ENCODE results near the gene CANT1.
"Not testable (repeated sequence)": the region's sequence is repeated elsewhere in the genome, so short reads cannot be mapped to it uniquely, and the experiment has no call there.

The CANT1 gene

GRCh38 chr17:78963378-78963777 is 46.2 kb downstream of the CANT1 start:
- Histone ChIP-seq H3K36me3 (ENCODE audit: control insufficient read depth, low read depth, low read length) (no peaks in the 10 kb centered on the region), H3K9ac (ENCODE audit: low read length) (no peak overlapping the region), H3K9me3 (ENCODE audit: control insufficient read depth, low read depth, low read length) (no peaks in the 10 kb centered on the region), H3K27me3 (ENCODE audit: control insufficient read depth, insufficient read depth, low read length) (no peaks in the 10 kb centered on the region), H3K4me1 (ENCODE audit: control insufficient read depth, low read depth, low read length) (no peaks in the 10 kb centered on the region), H3K27ac (ENCODE audit: low read length) (no peak overlapping the region), H3K4me3 (ENCODE audit: low read length) (no peak overlapping the region)

GRCh38 chr17:78962984-78963348 is 46.6 kb downstream of the CANT1 start:
- H3K27ac ChIP-seq (ENCODE audit: low read length): not testable (repeated sequence)

GRCh38 chr17:78962345-78962983 is 47.1 kb downstream of the CANT1 start:
- Histone ChIP-seq H3K27me3 (ENCODE audit: control insufficient read depth, insufficient read depth, low read length) (no peaks in the 10 kb centered on the region), H3K9ac (ENCODE audit: low read length) (no peak overlapping the region), H3K27ac (ENCODE audit: low read length) (no peak overlapping the region), H3K9me3 (ENCODE audit: control insufficient read depth, low read depth, low read length) (no peaks in the 10 kb centered on the region), H3K4me1 (ENCODE audit: control insufficient read depth, low read depth, low read length) (no peaks in the 10 kb centered on the region), H3K36me3 (ENCODE audit: control insufficient read depth, low read depth, low read length) (no peaks in the 10 kb centered on the region), H3K4me3 (ENCODE audit: low read length) (no peak overlapping the region)

More at GRCh38 chr17:78962984-78963348, 46.6 kb downstream of the CANT1 start:
- H3K27me3 ChIP-seq (ENCODE audit: control insufficient read depth, insufficient read depth, low read length); H3K4me1 ChIP-seq (ENCODE audit: control insufficient read depth, low read depth, low read length); H3K9me3 ChIP-seq (ENCODE audit: control insufficient read depth, low read depth, low read length); H3K4me3 ChIP-seq (ENCODE audit: low read length); H3K9ac ChIP-seq (ENCODE audit: low read length); H3K36me3 ChIP-seq (ENCODE audit: control insufficient read depth, low read depth, low read length): not testable (repeated sequence)

- Histone ChIP-seq H3K9ac (ENCODE audit: low read length) (no peak overlapping the region), H3K36me3 (ENCODE audit: control insufficient read depth, low read depth, low read length) (no peaks in the 10 kb centered on the region), H3K27me3 (ENCODE audit: control insufficient read depth, insufficient read depth, low read length) (no peaks in the 10 kb centered on the region), H3K9me3 (ENCODE audit: control insufficient read depth, low read depth, low read length) (no peaks in the 10 kb centered on the region), H3K4me1 (ENCODE audit: control insufficient read depth, low read depth, low read length) (no peaks in the 10 kb centered on the region), H3K27ac (ENCODE audit: low read length) (no peak overlapping the region), H3K4me3 (ENCODE audit: low read length) (no peak overlapping the region)
Observed at GRCh38 chr17:78961571-78961970, 48.0 kb downstream of the CANT1 start.

- H3K27ac ChIP-seq (ENCODE audit: low read length): no peak overlapping the region
- H3K9me3 ChIP-seq (ENCODE audit: control insufficient read depth, low read depth, low read length): no peaks in the 10 kb centered on the region
- H3K4me1 ChIP-seq (ENCODE audit: control insufficient read depth, low read depth, low read length): no peaks in the 10 kb centered on the region
- no peak overlapping the region for H3K4me3 ChIP-seq (ENCODE audit: low read length)
- H3K27me3 ChIP-seq (ENCODE audit: control insufficient read depth, insufficient read depth, low read length): no peaks in the 10 kb centered on the region
- no peak overlapping the region for H3K9ac ChIP-seq (ENCODE audit: low read length)
- no peaks in the 10 kb centered on the region for H3K36me3 ChIP-seq (ENCODE audit: control insufficient read depth, low read depth, low read length)
Observed at GRCh38 chr17:78960928-78961327, 48.6 kb downstream of the CANT1 start.

- no peak overlapping the region for H3K4me3 ChIP-seq (ENCODE audit: low read length)
- H3K9ac ChIP-seq (ENCODE audit: low read length): no peak overlapping the region
- H3K27ac ChIP-seq (ENCODE audit: low read length): no peak overlapping the region
- no peaks in the 10 kb centered on the region for H3K27me3 ChIP-seq (ENCODE audit: control insufficient read depth, insufficient read depth, low read length)
- no peaks in the 10 kb centered on the region for H3K4me1 ChIP-seq (ENCODE audit: control insufficient read depth, low read depth, low read length)
- H3K36me3 ChIP-seq (ENCODE audit: control insufficient read depth, low read depth, low read length): no peaks in the 10 kb centered on the region
- H3K9me3 ChIP-seq (ENCODE audit: control insufficient read depth, low read depth, low read length): no peaks in the 10 kb centered on the region
Observed at GRCh38 chr17:78959803-78960202, 49.8 kb downstream of the CANT1 start.

- Histone ChIP-seq H3K27ac (ENCODE audit: low read length) (no peak overlapping the region), H3K36me3 (ENCODE audit: control insufficient read depth, low read depth, low read length) (no peaks in the 10 kb centered on the region), H3K9ac (ENCODE audit: low read length) (no peak overlapping the region), H3K4me3 (ENCODE audit: low read length) (no peak overlapping the region), H3K27me3 (ENCODE audit: control insufficient read depth, insufficient read depth, low read length) (no peaks in the 10 kb centered on the region), H3K4me1 (ENCODE audit: control insufficient read depth, low read depth, low read length) (no peaks in the 10 kb centered on the region), H3K9me3 (ENCODE audit: control insufficient read depth, low read depth, low read length) (no peaks in the 10 kb centered on the region)
Observed at GRCh38 chr17:78958641-78959127, 50.9 kb downstream of the CANT1 start.

- no peaks in the 10 kb centered on the region for H3K36me3 ChIP-seq (ENCODE audit: control insufficient read depth, low read depth, low read length)
Observed at GRCh38 chr17:78957128-78957527, 52.4 kb downstream of the CANT1 start.

GRCh38 chr17:78956254-78956653 is 53.3 kb downstream of the CANT1 start:
- Histone ChIP-seq H3K9me3 (ENCODE audit: control insufficient read depth, low read depth, low read length) (no peaks in the 10 kb centered on the region), H3K27ac (ENCODE audit: low read length) (no peak overlapping the region), H3K27me3 (ENCODE audit: control insufficient read depth, insufficient read depth, low read length) (no peaks in the 10 kb centered on the region), H3K4me1 (ENCODE audit: control insufficient read depth, low read depth, low read length) (no peaks in the 10 kb centered on the region), H3K4me3 (ENCODE audit: low read length) (no peak overlapping the region), H3K9ac (ENCODE audit: low read length) (no peak overlapping the region), H3K36me3 (ENCODE audit: control insufficient read depth, low read depth, low read length) (no peaks in the 10 kb centered on the region)

More at GRCh38 chr17:78957128-78957527, 52.4 kb downstream of the CANT1 start:
- Histone ChIP-seq H3K9me3 (ENCODE audit: control insufficient read depth, low read depth, low read length) (no peaks in the 10 kb centered on the region), H3K4me3 (ENCODE audit: low read length) (no peak overlapping the region), H3K27ac (ENCODE audit: low read length) (no peak overlapping the region), H3K27me3 (ENCODE audit: control insufficient read depth, insufficient read depth, low read length) (no peaks in the 10 kb centered on the region), H3K9ac (ENCODE audit: low read length) (no peak overlapping the region), H3K4me1 (ENCODE audit: control insufficient read depth, low read depth, low read length) (no peaks in the 10 kb centered on the region)

GRCh38 chr17:78954684-78955083 is 54.9 kb downstream of the CANT1 start:
- Histone ChIP-seq H3K36me3 (ENCODE audit: control insufficient read depth, low read depth, low read length) (no peaks in the 10 kb centered on the region), H3K9ac (ENCODE audit: low read length) (no peak overlapping the region), H3K4me1 (ENCODE audit: control insufficient read depth, low read depth, low read length) (no peaks in the 10 kb centered on the region), H3K9me3 (ENCODE audit: control insufficient read depth, low read depth, low read length) (no peaks in the 10 kb centered on the region), H3K27ac (ENCODE audit: low read length) (no peak overlapping the region), H3K27me3 (ENCODE audit: control insufficient read depth, insufficient read depth, low read length) (no peaks in the 10 kb centered on the region), H3K4me3 (ENCODE audit: low read length) (no peak overlapping the region)

GRCh38 chr17:78953356-78954350 is 55.9 kb downstream of the CANT1 start:
- Histone ChIP-seq H3K27ac (ENCODE audit: low read length) (no peak overlapping the region), H3K9ac (ENCODE audit: low read length) (no peak overlapping the region), H3K27me3 (ENCODE audit: control insufficient read depth, insufficient read depth, low read length) (no peaks in the 10 kb centered on the region), H3K36me3 (ENCODE audit: control insufficient read depth, low read depth, low read length) (no peaks in the 10 kb centered on the region), H3K9me3 (ENCODE audit: control insufficient read depth, low read depth, low read length) (no peaks in the 10 kb centered on the region), H3K4me3 (ENCODE audit: low read length) (no peak overlapping the region), H3K4me1 (ENCODE audit: control insufficient read depth, low read depth, low read length) (no peaks in the 10 kb centered on the region)

Data from iPS-18a (cell line).